HepG2 (cell line): ENCODE results near the gene POU1F1. TPM values are rescaled to one million over a fixed set of nuclear protein-coding genes. Genes with fewer than 3 reads are reported as not detected.

Experiments used
- ATAC-seq: fragments of 200-7000 bp; cut with Tn5 transposase; 3 replicates; pipeline ENCODE4 v1.9.1; 2020; ENCODE audit warnings: mild to moderate bottlenecking, moderate library complexity
- BruUV-seq: library from RNA; stranded (reverse); fragments of 400-500 nt; replicated peaks from 2 replicates; lab custom pipeline; 2021; lab: Mats Ljungman, UMichigan
- CTCF ChIA-PET: fragments of 300-600 bp; formaldehyde crosslinking; extraction: SDS; loops from one replicate; lab custom pipeline; 2021; ENCODE audit warnings: low total read pairs, inconsistent platforms, low intra/inter-chr PET ratio; lab: Yijun Ruan, JAX
- POLR2A ChIA-PET: fragments of 350-600 bp; sonication (Branson Sonifier 250); formaldehyde crosslinking; loops from one replicate; lab custom pipeline; 2020; ENCODE audit warnings: antibody characterized with exemption, inconsistent platforms; lab: Yijun Ruan, JAX
- DNase-seq: peaks from one replicate; pipeline ENCODE4 v3.0.0-alpha.2; 2015; ENCODE audit warnings: low spot score
- FAIRE-seq: peaks from 3 replicates; lab custom pipeline; 2011; peaks lifted over from hg19 to GRCh38; lab: Jason Lieb, UNC
- H2AFZ ChIP-seq: one replicate; pipeline ENCODE4 v1.6.1; 2011; ENCODE audit warnings: low read length, inconsistent platforms
- H3K27ac ChIP-seq: fragments of 300-600 bp; 3 replicates; pipeline ENCODE4 v1.8.0; 2011; ENCODE audit warnings: mixed run types, mild to moderate bottlenecking, mixed read lengths, low read length, inconsistent platforms; ENCODE audit not compliant: insufficient read depth; ENCODE audit errors: extremely low read length
- H3K27me3 ChIP-seq, 2 experiments: fragments of 200-600 bp in 1 of 2; 2 replicates in 1 of 2; 3 replicates in 1 of 2; pipeline versions ENCODE4 v1.6.0 to v1.8.0; 2011; ENCODE audit warnings: low read length in 2 of 2, mild to moderate bottlenecking in 2 of 2, moderate library complexity in 2 of 2, inconsistent platforms in 1 of 2; ENCODE audit not compliant: insufficient read depth in 2 of 2, control insufficient read depth in 1 of 2
- H3K36me3 ChIP-seq, 2 experiments: fragments of 200-600 bp in 1 of 2; replicated peaks in 1 of 2; 2 replicates in 1 of 2; 3 replicates in 1 of 2; pipeline versions ENCODE4 v1.5.1 to v1.8.0; 2011; ENCODE audit warnings: low read length in 2 of 2, inconsistent platforms in 1 of 2; ENCODE audit not compliant: insufficient read depth in 2 of 2, control insufficient read depth in 1 of 2
- H3K4me1 ChIP-seq: 2 replicates; pipeline ENCODE4 v1.5.1; 2012; ENCODE audit warnings: low read length, inconsistent platforms; ENCODE audit not compliant: insufficient read depth
- H3K4me2 ChIP-seq: 2 replicates; pipeline ENCODE4 v1.6.0; 2011; ENCODE audit warnings: low read depth, low read length, inconsistent platforms
- H3K4me3 ChIP-seq, 3 experiments: fragments of 200-600 bp in 1 of 3; sonication (generic), shearing (Covaris generic) in 1 of 3; replicated peaks in 1 of 3; 2 replicates each; pipeline ENCODE4 v1.5.1; 2011 to 2016; ENCODE audit warnings: low read length in 3 of 3, inconsistent platforms in 2 of 3, low read depth in 2 of 3, mild to moderate bottlenecking in 2 of 3, control low read depth in 1 of 3, mixed read lengths in 1 of 3; ENCODE audit not compliant: insufficient read depth in 1 of 3
- H3K79me2 ChIP-seq: one replicate; pipeline ENCODE4 v1.6.1; 2011; ENCODE audit warnings: low read length, inconsistent platforms; ENCODE audit not compliant: insufficient read depth
- H3K9ac ChIP-seq: 2 replicates; pipeline ENCODE4 v1.6.0; 2011; ENCODE audit warnings: mild to moderate bottlenecking, low read depth, low read length, inconsistent platforms; ENCODE audit not compliant: insufficient read depth
- H3K9me3 ChIP-seq: 2 replicates; pipeline ENCODE4 v1.5.1; 2012; ENCODE audit warnings: mild to moderate bottlenecking, low read length
- H4K20me1 ChIP-seq: 2 replicates; pipeline ENCODE4 v1.6.0; 2011; ENCODE audit warnings: inconsistent platforms, mild to moderate bottlenecking, low read length, moderate library complexity; ENCODE audit not compliant: insufficient read depth
- GATA4 ChIP-seq: sonication (generic); IDR thresholded peaks from 2 replicates; pipeline ENCODE4 v1.6.1; 2016; ENCODE audit warnings: antibody characterized with exemption, low read depth, borderline replicate concordance
- MTERF4 ChIP-seq: sonication (generic); formaldehyde crosslinking; IDR thresholded peaks from 2 replicates; pipeline ENCODE4 v1.8.0; 2023; ENCODE audit warnings: mild to moderate bottlenecking, missing genetic modification reagents
- ZIK1 ChIP-seq: sonication (generic); formaldehyde crosslinking; IDR thresholded peaks from 2 replicates; pipeline ENCODE4 v1.5.0; 2020; ENCODE audit warnings: mild to moderate bottlenecking, low read depth, missing genetic modification reagents, borderline replicate concordance
- ZNF101 ChIP-seq: sonication (generic); formaldehyde crosslinking; IDR thresholded peaks from 2 replicates; pipeline ENCODE4 v1.4.0; 2020; ENCODE audit warnings: mild to moderate bottlenecking, low read depth, missing genetic modification reagents, borderline replicate concordance
- ZNF253 ChIP-seq: sonication (generic); formaldehyde crosslinking; IDR thresholded peaks from 2 replicates; pipeline ENCODE4 v1.8.0; 2022; ENCODE audit warnings: mild to moderate bottlenecking, missing genetic modification reagents, borderline replicate concordance
- ZNF468 ChIP-seq: sonication (generic); formaldehyde crosslinking; IDR thresholded peaks from 2 replicates; pipeline ENCODE4 v1.8.0; 2022; ENCODE audit warnings: mild to moderate bottlenecking, moderate library complexity, missing genetic modification reagents
- ZNF615 ChIP-seq: sonication (generic); formaldehyde crosslinking; IDR thresholded peaks from 2 replicates; pipeline ENCODE4 v1.5.0; 2020; ENCODE audit warnings: mild to moderate bottlenecking, missing genetic modification reagents, borderline replicate concordance
- ZNF619 ChIP-seq: sonication (generic); formaldehyde crosslinking; IDR thresholded peaks from 2 replicates; pipeline ENCODE4 v1.4.0; 2020; ENCODE audit warnings: mild to moderate bottlenecking, missing genetic modification reagents
- WGBS: methylation state at CpG from one replicate; pipeline ENCODE4 v1.1.6; 2017; ENCODE audit warnings: low lambda C conversion rate; 5-methylcytosine and 5-hydroxymethylcytosine counted together
- in situ Hi-C: cut with HindIII; loops from 2 replicates; pipeline ENCODE4 v1.10.0; 2017; ENCODE audit warnings: low pct_unique_long_range_greater_than_20kb; ENCODE audit not compliant: extremely low pct_ligation_motif_present
- intact Hi-C: fragments of 100-400 bp; cut with micrococcal nuclease; formaldehyde crosslinking; loops from one replicate; pipeline ENCODE4 v1.10.0; 2022; ENCODE audit not compliant: unreplicated experiment
- polyA plus RNA-seq, 8 experiments: library from polyadenylated mRNA; depleted of rRNA in 3 of 8; stranded (reverse) in 7 of 8; unstranded in 1 of 8; fragments of >200 nt; fragmentation: Illumina TruSeq in 4 of 8; extraction: Trizol in 4 of 8; gene quantifications; 2 replicates each; pipeline versions ENCODE4 v1.2.1 to v1.2.3, GENCODE V29; 2011 to 2016; ENCODE audit warnings: low read depth in 4 of 8, missing spikeins in 1 of 8, mixed read lengths in 1 of 8; ENCODE audit not compliant: insufficient read depth in 1 of 8
- total RNA-seq, 5 experiments: library from RNA; depleted of rRNA; stranded (reverse); fragments of >200 nt; fragmentation: Illumina TruSeq; extraction: Trizol; gene quantifications; 2 replicates each; pipeline ENCODE4 v1.2.3, GENCODE V29; 2016; ENCODE audit warnings: low read depth in 1 of 5
- TF ChIP-seq, protein P1 (sequence below): sonication (generic); formaldehyde crosslinking; IDR thresholded peaks from 2 replicates; pipeline ENCODE4 v1.8.0; 2022; ENCODE audit warnings: missing genetic modification reagents, mild to moderate bottlenecking, borderline replicate concordance
- TF ChIP-seq, protein P2 (sequence below): sonication (generic); formaldehyde crosslinking; IDR thresholded peaks from 2 replicates; pipeline ENCODE4 v1.4.0; 2020; ENCODE audit warnings: missing genetic modification reagents, mild to moderate bottlenecking, borderline replicate concordance

POU1F1 gene
- total and polyA plus RNA-seq, 2 of the 13 experiments (the other 11 are each of a cell fraction or from before 2014, with no cell fraction given), result not detected

GRCh38 chr3:87236093-87236492 lies 40.3 kb downstream of the POU1F1 start (continued):
- TF ChIP-seq, protein P1, sequence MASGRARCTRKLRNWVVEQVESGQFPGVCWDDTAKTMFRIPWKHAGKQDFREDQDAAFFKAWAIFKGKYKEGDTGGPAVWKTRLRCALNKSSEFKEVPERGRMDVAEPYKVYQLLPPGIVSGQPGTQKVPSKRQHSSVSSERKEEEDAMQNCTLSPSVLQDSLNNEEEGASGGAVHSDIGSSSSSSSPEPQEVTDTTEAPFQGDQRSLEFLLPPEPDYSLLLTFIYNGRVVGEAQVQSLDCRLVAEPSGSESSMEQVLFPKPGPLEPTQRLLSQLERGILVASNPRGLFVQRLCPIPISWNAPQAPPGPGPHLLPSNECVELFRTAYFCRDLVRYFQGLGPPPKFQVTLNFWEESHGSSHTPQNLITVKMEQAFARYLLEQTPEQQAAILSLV (CRISPR knock-in tag), result no peak
- TF ChIP-seq ZNF615 (CRISPR knock-in tag), result no peak
- no peak for TF ChIP-seq ZNF468 (CRISPR knock-in tag)
- TF ChIP-seq ZNF619 (CRISPR knock-in tag), result no peak
- TF ChIP-seq, protein P2, sequence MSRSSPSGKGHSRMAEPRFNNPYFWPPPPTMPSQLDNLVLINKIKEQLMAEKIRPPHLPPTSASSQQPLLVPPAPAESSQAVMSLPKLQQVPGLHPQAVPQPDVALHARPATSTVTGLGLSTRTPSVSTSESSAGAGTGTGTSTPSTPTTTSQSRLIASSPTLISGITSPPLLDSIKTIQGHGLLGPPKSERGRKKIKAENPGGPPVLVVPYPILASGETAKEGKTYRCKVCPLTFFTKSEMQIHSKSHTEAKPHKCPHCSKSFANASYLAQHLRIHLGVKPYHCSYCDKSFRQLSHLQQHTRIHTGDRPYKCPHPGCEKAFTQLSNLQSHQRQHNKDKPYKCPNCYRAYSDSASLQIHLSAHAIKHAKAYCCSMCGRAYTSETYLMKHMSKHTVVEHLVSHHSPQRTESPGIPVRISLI, result no peak
- TF ChIP-seq GATA4, result no peak

DNA sequence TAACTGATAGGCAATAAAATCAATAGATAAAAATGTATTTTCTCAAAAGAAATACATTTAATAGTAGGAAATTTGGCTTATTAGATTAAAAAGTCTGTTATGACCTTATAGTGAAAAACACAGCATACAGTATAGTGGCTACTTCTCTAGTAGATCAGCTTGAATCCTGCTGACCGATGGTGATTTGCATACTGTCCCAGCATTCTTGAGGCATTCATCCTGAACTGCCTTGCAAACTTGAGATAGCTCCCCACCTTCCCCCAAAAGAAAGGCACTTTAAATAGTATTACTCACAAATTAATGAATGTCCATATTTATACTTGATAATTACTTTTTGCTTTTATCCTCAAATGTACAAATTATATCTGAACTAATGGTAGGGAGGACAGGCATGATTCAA lies 42.6 kb downstream of the POU1F1 start:
- Histone ChIP-seq H3K4me1 (peaks cover 14% of the 10 kb centered on the region), H3K4me3 (no peak overlapping the region), H3K9ac (no peak overlapping the region), H3K4me2 (no peak overlapping the region), H4K20me1 (no peaks in the 10 kb centered on the region; the same call in 1 of the 2 replicates)
- no peak for DNase-seq
- 94% methylated on average over 1 of the region's 1 CpG for WGBS
- TF ChIP-seq MTERF4 (CRISPR knock-in tag), result no peak
- no peak for TF ChIP-seq ZNF101 (CRISPR knock-in tag)
- TF ChIP-seq ZNF253 (CRISPR knock-in tag), result no peak
- no peak for TF ChIP-seq ZIK1
- TF ChIP-seq, all 625 proteins: peak for 0
- Histone ChIP-seq H3K9me3 (no peaks in the 10 kb centered on the region), H3K36me3 (peaks cover 4 to 5% of the 10 kb centered on the region in 2 experiments; a peak in 4 of 5 replicates), H2AFZ (no peak overlapping the region), H3K79me2 (peaks cover 55% of the 10 kb centered on the region), H3K27ac (no peak overlapping the region), H3K27me3 (no peaks in the 10 kb centered on the region)
- intact Hi-C loops, result no loop called here
- FAIRE-seq, result no peak
- ChIA-PET CTCF (no interaction called here), POLR2A (no interaction called here)
- no TSS peak for BruUV-seq
- no peak for ATAC-seq
- in situ Hi-C loops, result no loop called here
